ENCODE measurements around the gene AGGF1. TPM values are rescaled to one million over a fixed set of nuclear protein-coding genes. Genes with fewer than 3 reads are reported as not detected.

The AGGF1 gene
- total RNA-seq, 1 donor: 25.7 TPM

GRCh38 chr5:77010243-77010642 lies 20.0 kb upstream of the AGGF1 start:
- TF ChIP-seq CTCF (IDR thresholded peaks at IDR 0.05; ENCODE audit: extremely low read depth, low read depth, low read length): no peak
- no peak for DNase-seq (ENCODE audit: insufficient read length, low spot score, missing footprints)

GRCh38 chr5:77011498-77011897 lies 18.7 kb upstream of the AGGF1 start:
- no peaks in the 10 kb centered on the region for H3K79me2 ChIP-seq (ENCODE audit: insufficient read depth, low read length)
- H3K27ac ChIP-seq (ENCODE audit: low read depth, low read length): no peak overlapping the region
- H3K27me3 ChIP-seq (ENCODE audit: insufficient read depth, low read length): peaks cover 18% of the 10 kb centered on the region

More at GRCh38 chr5:77010243-77010642, 20.0 kb upstream of the AGGF1 start:
- H3K27ac ChIP-seq (ENCODE audit: low read depth, low read length): no peak overlapping the region
- no peak overlapping the region for H2AFZ ChIP-seq (ENCODE audit: low read length)
- no peak overlapping the region for H3K4me2 ChIP-seq (ENCODE audit: insufficient read depth, low read length)
- no peaks in the 10 kb centered on the region for H3K4me1 ChIP-seq (ENCODE audit: insufficient read depth, low read length)
- peaks cover 26% of the 10 kb centered on the region for H3K27me3 ChIP-seq (ENCODE audit: insufficient read depth, low read length)
- no peaks in the 10 kb centered on the region for H3K79me2 ChIP-seq (ENCODE audit: insufficient read depth, low read length)
- H3K9me3 ChIP-seq (ENCODE audit: low read depth, low read length): no peaks in the 10 kb centered on the region
- H3K4me3 ChIP-seq (ENCODE audit: insufficient read depth, low read length): no peak overlapping the region
- no peaks in the 10 kb centered on the region for H4K20me1 ChIP-seq (ENCODE audit: insufficient read depth, low read length)
- no peaks in the 10 kb centered on the region for H3K36me3 ChIP-seq (ENCODE audit: insufficient read depth, low read length)

GRCh38 chr5:77012601-77013000 lies 17.6 kb upstream of the AGGF1 start:
- H3K4me1 ChIP-seq (ENCODE audit: insufficient read depth, low read length): no peaks in the 10 kb centered on the region
- no peaks in the 10 kb centered on the region for H3K79me2 ChIP-seq (ENCODE audit: insufficient read depth, low read length)
- H2AFZ ChIP-seq (ENCODE audit: low read length): no peak overlapping the region
- H3K36me3 ChIP-seq (ENCODE audit: insufficient read depth, low read length): no peaks in the 10 kb centered on the region
- no peak overlapping the region for H3K4me2 ChIP-seq (ENCODE audit: insufficient read depth, low read length)
- no peak for DNase-seq (ENCODE audit: insufficient read length, low spot score, missing footprints)
- no peaks in the 10 kb centered on the region for H4K20me1 ChIP-seq (ENCODE audit: insufficient read depth, low read length)
- H3K9me3 ChIP-seq (ENCODE audit: low read depth, low read length): no peaks in the 10 kb centered on the region
- H3K27me3 ChIP-seq (ENCODE audit: insufficient read depth, low read length): peaks cover 17% of the 10 kb centered on the region
- H3K27ac ChIP-seq (ENCODE audit: low read depth, low read length): no peak overlapping the region
- no peak overlapping the region for H3K4me3 ChIP-seq (ENCODE audit: insufficient read depth, low read length)
- no peak for TF ChIP-seq CTCF (IDR thresholded peaks at IDR 0.05; ENCODE audit: extremely low read depth, low read depth, low read length)

More at GRCh38 chr5:77011498-77011897, 18.7 kb upstream of the AGGF1 start:
- H3K4me1 ChIP-seq (ENCODE audit: insufficient read depth, low read length): no peaks in the 10 kb centered on the region
- H3K4me3 ChIP-seq (ENCODE audit: insufficient read depth, low read length): no peak overlapping the region
- H3K4me2 ChIP-seq (ENCODE audit: insufficient read depth, low read length): no peak overlapping the region
- DNase-seq (ENCODE audit: insufficient read length, low spot score, missing footprints): no peak
- H4K20me1 ChIP-seq (ENCODE audit: insufficient read depth, low read length): no peaks in the 10 kb centered on the region
- H2AFZ ChIP-seq (ENCODE audit: low read length): no peak overlapping the region
- H3K9me3 ChIP-seq (ENCODE audit: low read depth, low read length): no peaks in the 10 kb centered on the region
- TF ChIP-seq CTCF (IDR thresholded peaks at IDR 0.05; ENCODE audit: extremely low read depth, low read depth, low read length): no peak
- H3K36me3 ChIP-seq (ENCODE audit: insufficient read depth, low read length): no peaks in the 10 kb centered on the region

- H3K4me1 ChIP-seq (ENCODE audit: insufficient read depth, low read length): no peaks in the 10 kb centered on the region
- H2AFZ ChIP-seq (ENCODE audit: low read length): no peak overlapping the region
- H3K27ac ChIP-seq (ENCODE audit: low read depth, low read length): no peak overlapping the region
- H3K79me2 ChIP-seq (ENCODE audit: insufficient read depth, low read length): no peaks in the 10 kb centered on the region
- no peaks in the 10 kb centered on the region for H4K20me1 ChIP-seq (ENCODE audit: insufficient read depth, low read length)
- TF ChIP-seq CTCF (IDR thresholded peaks at IDR 0.05; ENCODE audit: extremely low read depth, low read depth, low read length): peak; percentile 47
- no peaks in the 10 kb centered on the region for H3K9me3 ChIP-seq (ENCODE audit: low read depth, low read length)
- no peak overlapping the region for H3K4me2 ChIP-seq (ENCODE audit: insufficient read depth, low read length)
- no peak for DNase-seq (ENCODE audit: insufficient read length, low spot score, missing footprints)
- no peak overlapping the region for H3K4me3 ChIP-seq (ENCODE audit: insufficient read depth, low read length)
- H3K36me3 ChIP-seq (ENCODE audit: insufficient read depth, low read length): no peaks in the 10 kb centered on the region
- peaks cover 6% of the 10 kb centered on the region for H3K27me3 ChIP-seq (ENCODE audit: insufficient read depth, low read length)
Observed at GRCh38 chr5:77015938-77016569, 14.2 kb upstream of the AGGF1 start.
